ENCODE data around the gene ABCC1.
"Not testable (repeated sequence)": the region's sequence is repeated elsewhere in the genome, so short reads cannot be mapped to it uniquely, and the experiment has no call there.

Gene ABCC1

GRCh38 chr16:16149710-16150116 is 200.3 kb downstream of the ABCC1 start:
- no peak for TF ChIP-seq CTCF (IDR thresholded peaks at IDR 0.05; ENCODE audit: extremely low read depth, missing control alignments)
- no peak for DNase-seq (ENCODE audit: low spot score)

- TF ChIP-seq CTCF (IDR thresholded peaks at IDR 0.05; ENCODE audit: extremely low read depth, missing control alignments): no peak
- no peak for DNase-seq (ENCODE audit: low spot score)
Measured at GRCh38 chr16:16150117-16150877, 200.9 kb downstream of the ABCC1 start.

GRCh38 chr16:16150878-16151152 is 201.4 kb downstream of the ABCC1 start:
- DNase-seq (ENCODE audit: low spot score): no peak
- TF ChIP-seq CTCF (IDR thresholded peaks at IDR 0.05; ENCODE audit: extremely low read depth, missing control alignments): no peak

GRCh38 chr16:16151315-16151714 is 201.9 kb downstream of the ABCC1 start:
- TF ChIP-seq CTCF (IDR thresholded peaks at IDR 0.05; ENCODE audit: extremely low read depth, missing control alignments): no peak
- DNase-seq (ENCODE audit: low spot score): no peak

DNA sequence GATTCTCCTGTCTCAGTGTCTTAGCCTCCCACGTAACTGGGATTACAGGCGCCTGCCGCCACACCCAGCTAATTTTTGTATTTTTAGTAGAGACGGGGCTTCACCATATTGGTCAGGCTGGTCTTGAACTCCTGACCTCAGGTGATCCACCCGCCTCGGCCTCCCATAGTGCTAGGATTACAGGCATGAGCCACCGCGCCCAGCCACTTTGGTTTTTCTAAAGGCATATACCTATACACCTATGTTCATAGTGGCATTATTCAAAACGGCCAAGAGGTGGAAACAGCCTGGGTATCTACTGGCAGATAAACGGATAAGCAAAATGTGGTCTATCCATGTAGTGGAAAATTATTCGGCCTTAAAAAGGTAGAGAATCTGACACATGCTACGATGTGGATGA is 203.6 kb downstream of the ABCC1 start:
- DNase-seq (ENCODE audit: low spot score): not testable (repeated sequence)

GRCh38 chr16:16154281-16154951 is 205.0 kb downstream of the ABCC1 start:
- TF ChIP-seq CTCF (IDR thresholded peaks at IDR 0.05; ENCODE audit: extremely low read depth, missing control alignments): no peak
- no peak for DNase-seq (ENCODE audit: low spot score)

- DNase-seq (ENCODE audit: low spot score): no peak
- TF ChIP-seq CTCF (IDR thresholded peaks at IDR 0.05; ENCODE audit: extremely low read depth, missing control alignments): no peak
Measured at GRCh38 chr16:16155234-16155633, 205.8 kb downstream of the ABCC1 start.

DNA sequence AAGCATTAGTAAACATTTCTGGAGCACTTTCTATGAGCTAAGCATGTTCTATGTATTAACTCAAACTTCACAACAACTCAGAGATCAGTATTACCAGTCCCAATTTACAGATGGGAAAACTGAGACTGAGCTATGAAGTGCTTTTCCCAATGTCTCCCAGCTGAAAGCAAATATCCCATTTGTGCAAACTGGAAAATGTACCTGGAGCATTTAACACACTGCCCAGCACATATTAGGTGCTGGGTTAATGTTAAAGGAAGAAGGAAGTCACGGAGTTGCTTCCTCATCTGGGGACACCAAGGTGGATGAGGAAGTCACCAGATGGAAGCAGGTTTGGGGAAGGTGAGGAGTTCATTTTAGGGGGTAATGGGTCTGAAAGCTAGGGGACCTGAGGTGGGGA is 207.8 kb downstream of the ABCC1 start:
- no peak for DNase-seq (ENCODE audit: low spot score)
- no peak for TF ChIP-seq CTCF (IDR thresholded peaks at IDR 0.05; ENCODE audit: extremely low read depth, missing control alignments)
